KOPT-K1 (cell line): ENCODE data around the gene ZNFX1.

Experiments used
- H3K27ac ChIP-seq: fragments of 200-600 bp; sonication (generic); 2 replicates; pipeline ENCODE4 v1.5.1; 2016; ENCODE audit warnings: antibody characterized with exemption, mild to moderate bottlenecking, low read depth, low read length; ENCODE audit not compliant: poor library complexity, severe bottlenecking
- H3K36me3 ChIP-seq: fragments of 200-600 bp; sonication (generic); 2 replicates; pipeline ENCODE4 v1.5.1; 2017; ENCODE audit warnings: antibody characterized with exemption, mild to moderate bottlenecking, low read length, moderate library complexity; ENCODE audit not compliant: insufficient read depth
- H3K9me3 ChIP-seq: fragments of 200-600 bp; sonication (generic); 2 replicates; pipeline ENCODE4 v1.5.1; 2017; ENCODE audit warnings: antibody characterized with exemption, low read length, mild to moderate bottlenecking; ENCODE audit not compliant: insufficient read depth, poor library complexity, severe bottlenecking

Gene ZNFX1

GRCh38 chr20:49276961-49277785 lies 684 bp downstream of the ZNFX1 start:
- peaks cover 63% of the 10 kb centered on the region for H3K36me3 ChIP-seq
- H3K27ac ChIP-seq = peak overlapping the region; percentile 94
- H3K9me3 ChIP-seq = peaks cover 8% of the 10 kb centered on the region

GRCh38 chr20:49276161-49276960 lies 1.5 kb downstream of the ZNFX1 start:
- Histone ChIP-seq H3K27ac (peak overlapping the region; percentile 94), H3K36me3 (peaks cover 63% of the 10 kb centered on the region), H3K9me3 (peaks cover 8% of the 10 kb centered on the region)

GRCh38 chr20:49275636-49276035 lies 2.2 kb downstream of the ZNFX1 start:
- Histone ChIP-seq H3K27ac (no peak overlapping the region), H3K36me3 (peaks cover 63% of the 10 kb centered on the region), H3K9me3 (peaks cover 1% of the 10 kb centered on the region)

GRCh38 chr20:49275216-49275615 lies 2.6 kb downstream of the ZNFX1 start:
- H3K9me3 ChIP-seq = no peaks in the 10 kb centered on the region
- H3K36me3 ChIP-seq = peaks cover 63% of the 10 kb centered on the region
- H3K27ac ChIP-seq = no peak overlapping the region

GRCh38 chr20:49273696-49274277 lies 4.1 kb downstream of the ZNFX1 start:
- H3K36me3 ChIP-seq = peaks cover 63% of the 10 kb centered on the region
- H3K9me3 ChIP-seq = peaks cover 5% of the 10 kb centered on the region

GRCh38 chr20:49272654-49273053 lies 5.2 kb downstream of the ZNFX1 start:
- Histone ChIP-seq H3K36me3 (peaks cover 71% of the 10 kb centered on the region), H3K9me3 (peaks cover 7% of the 10 kb centered on the region), H3K27ac (no peak overlapping the region)

More at GRCh38 chr20:49273696-49274277, 4.1 kb downstream of the ZNFX1 start:
- H3K27ac ChIP-seq = no peak overlapping the region

GRCh38 chr20:49270736-49271135 lies 7.1 kb downstream of the ZNFX1 start:
- Histone ChIP-seq H3K36me3 (peaks cover 86% of the 10 kb centered on the region), H3K9me3 (peaks cover 7% of the 10 kb centered on the region), H3K27ac (no peak overlapping the region)

GRCh38 chr20:49270177-49270576 lies 7.7 kb downstream of the ZNFX1 start:
- Histone ChIP-seq H3K27ac (no peak overlapping the region), H3K36me3 (peaks cover 86% of the 10 kb centered on the region), H3K9me3 (peaks cover 7% of the 10 kb centered on the region)

- H3K36me3 ChIP-seq = peaks cover 95% of the 10 kb centered on the region
- H3K27ac ChIP-seq = no peak overlapping the region
- H3K9me3 ChIP-seq = peaks cover 7% of the 10 kb centered on the region
Observed at GRCh38 chr20:49268600-49269365, 9.1 kb downstream of the ZNFX1 start.

GRCh38 chr20:49267327-49267726 lies 10.5 kb downstream of the ZNFX1 start:
- peaks cover 95% of the 10 kb centered on the region for H3K36me3 ChIP-seq
- H3K27ac ChIP-seq = no peak overlapping the region
- H3K9me3 ChIP-seq = peaks cover 7% of the 10 kb centered on the region

GRCh38 chr20:49262444-49262843 lies 15.4 kb downstream of the ZNFX1 start:
- Histone ChIP-seq H3K36me3 (peaks cover 95% of the 10 kb centered on the region), H3K9me3 (no peaks in the 10 kb centered on the region), H3K27ac (no peak overlapping the region)

GRCh38 chr20:49261173-49261572 lies 16.7 kb downstream of the ZNFX1 start:
- no peak overlapping the region for H3K27ac ChIP-seq
- peaks cover 99% of the 10 kb centered on the region for H3K36me3 ChIP-seq
- H3K9me3 ChIP-seq = no peaks in the 10 kb centered on the region

GRCh38 chr20:49260218-49260617 lies 17.6 kb downstream of the ZNFX1 start:
- Histone ChIP-seq H3K9me3 (no peaks in the 10 kb centered on the region), H3K27ac (no peak overlapping the region), H3K36me3 (peaks cover 99% of the 10 kb centered on the region)

- no peaks in the 10 kb centered on the region for H3K9me3 ChIP-seq
- peaks cover 99% of the 10 kb centered on the region for H3K36me3 ChIP-seq
- H3K27ac ChIP-seq = no peak overlapping the region
Observed at GRCh38 chr20:49259799-49260198, 18.1 kb downstream of the ZNFX1 start.
